Measurements from ENCODE around the gene CPEB4. TPM values are rescaled to one million over a fixed set of nuclear protein-coding genes. Genes with fewer than 3 reads are reported as not detected.

Gene CPEB4
- polyA plus RNA-seq, 6 donors from 2014 or later, result 4.8 to 8.8 (median 6.0) TPM; not detected in 1

DNA sequence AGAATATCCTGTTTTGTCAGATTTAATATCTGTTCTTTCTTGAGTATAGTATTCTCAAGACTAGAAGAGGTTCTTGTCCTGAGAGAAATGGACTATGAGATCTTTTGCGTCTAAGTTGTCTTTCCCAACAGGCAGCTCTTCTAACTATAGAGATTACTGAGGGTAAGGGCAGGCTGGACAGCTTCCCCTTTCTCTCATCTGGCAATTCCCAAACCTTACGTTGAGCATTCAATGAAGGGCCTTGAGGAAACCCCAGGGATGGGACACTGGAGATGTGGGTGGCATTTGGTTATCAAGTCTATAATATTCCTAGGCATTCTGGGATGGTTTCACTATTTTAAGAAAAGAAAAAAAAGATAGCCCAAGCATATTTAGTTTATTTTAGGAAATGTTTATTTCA, 72.8 kb downstream of the CPEB4 start:
- H3K4me1 Mint-ChIP-seq, result no peaks in the 10 kb centered on the region
- no peaks in the 10 kb centered on the region for H3K27me3 Mint-ChIP-seq
- no peak overlapping the region for H3K4me3 Mint-ChIP-seq
- ATAC-seq (ENCODE audit: low read depth in 2 of 2), result no peak
- no peak for DNase-seq
- peak overlapping the region in 2 of 6 donors; percentile 34 to 51 for H3K27ac Mint-ChIP-seq
- H3K9me3 Mint-ChIP-seq, result no peaks in the 10 kb centered on the region
- peaks cover 0 to 7% of the 10 kb centered on the region in 2 donors for H3K36me3 Mint-ChIP-seq

DNA sequence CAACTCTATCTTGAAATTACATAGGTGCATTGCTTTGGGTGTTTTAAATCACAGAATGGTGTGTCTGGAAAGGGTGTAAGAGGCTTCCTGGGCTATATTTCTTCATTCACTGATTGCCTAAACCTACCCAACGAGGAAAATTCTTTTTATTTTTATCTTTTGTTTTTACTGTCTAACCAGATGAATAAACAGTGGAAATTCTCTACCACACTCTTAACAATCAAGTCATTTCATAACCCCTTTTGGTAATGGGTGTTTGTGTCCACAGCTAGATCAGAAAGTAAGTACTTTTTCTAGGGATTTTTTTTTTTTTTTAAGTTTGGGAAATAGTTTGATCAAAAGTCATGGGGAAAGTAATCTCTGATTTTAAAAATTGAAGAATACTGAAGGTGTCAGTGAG, 73.3 kb downstream of the CPEB4 start:
- ATAC-seq (ENCODE audit: low read depth in 2 of 2), result no peak
- H3K36me3 Mint-ChIP-seq, result peaks cover 0 to 4% of the 10 kb centered on the region in 2 donors
- DNase-seq, result no peak
- H3K27ac Mint-ChIP-seq, result peak overlapping the region in 1 of 6 donors; percentile 51
- no peak overlapping the region for H3K4me3 Mint-ChIP-seq
- H3K27me3 Mint-ChIP-seq, result no peaks in the 10 kb centered on the region
- H3K4me1 Mint-ChIP-seq, result no peaks in the 10 kb centered on the region
- no peaks in the 10 kb centered on the region for H3K9me3 Mint-ChIP-seq

DNA sequence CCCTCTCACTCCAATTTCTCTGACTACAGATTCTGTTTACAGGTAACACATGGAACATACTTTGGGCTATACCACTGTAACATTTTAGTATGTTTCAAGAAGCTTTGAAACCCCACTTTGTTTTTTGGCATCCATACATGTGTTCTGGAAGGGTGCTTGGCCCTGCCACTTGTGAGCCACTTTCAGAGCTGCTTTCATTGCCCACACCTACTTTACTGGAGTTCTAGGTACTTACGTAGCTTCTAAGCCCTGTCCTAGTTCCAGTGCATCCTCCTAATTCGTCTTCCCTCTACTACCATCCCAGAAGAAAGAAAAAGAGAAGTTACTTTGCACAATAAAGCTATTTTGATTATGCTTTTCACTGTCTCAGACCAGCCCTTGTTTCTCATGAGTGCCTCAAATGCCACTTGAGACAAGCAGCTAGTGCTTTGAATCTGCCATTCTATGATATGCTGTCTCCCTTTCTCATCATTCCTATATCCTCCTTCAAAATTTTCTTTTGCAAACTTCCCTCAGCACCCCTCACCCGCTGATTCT, 74.4 kb downstream of the CPEB4 start:
- Mint-ChIP-seq H3K27ac (peak overlapping the region in 2 of 6 donors; percentile 59 to 80), H3K36me3 (peaks cover 0 to 4% of the 10 kb centered on the region in 2 donors), H3K4me3 (no peak overlapping the region), H3K4me1 (no peaks in the 10 kb centered on the region), H3K9me3 (no peaks in the 10 kb centered on the region), H3K27me3 (peaks cover 0 to 2% (median 0%) of the 10 kb centered on the region in 3 donors)
- DNase-seq (no peak), ATAC-seq (ENCODE audit: low read depth in 2 of 2) (no peak)

DNA sequence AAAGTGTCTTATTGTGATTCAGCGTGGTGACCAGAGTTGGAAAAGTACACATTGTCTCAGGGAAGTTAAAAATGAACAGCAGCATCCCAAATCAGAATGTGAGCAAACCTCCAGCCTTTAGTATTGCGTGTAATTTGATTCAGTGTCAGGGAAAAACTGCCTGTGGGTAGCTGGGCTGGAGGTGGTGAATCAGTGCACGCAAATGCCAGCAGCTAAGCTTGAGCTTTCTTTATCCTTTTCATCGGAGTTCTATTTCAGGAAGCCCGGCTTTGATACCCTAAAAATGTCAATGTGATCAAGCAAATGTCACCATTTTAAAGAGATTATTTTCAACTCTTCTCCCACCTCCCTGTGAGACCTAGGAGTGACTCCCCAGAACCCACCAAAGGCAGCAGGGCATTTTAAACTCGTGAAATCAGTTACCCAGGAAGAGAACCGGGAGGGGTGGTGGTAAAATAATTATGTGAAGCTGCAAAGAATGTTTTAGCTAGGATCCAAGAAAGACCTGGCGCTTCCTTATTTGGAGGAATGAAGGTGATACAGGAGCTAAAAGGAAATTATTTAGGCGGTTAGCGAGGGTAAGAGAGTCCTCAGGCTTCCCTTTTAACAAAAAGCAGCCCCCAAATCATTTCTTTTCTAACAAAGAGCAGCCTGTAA, 75.2 kb downstream of the CPEB4 start:
- Mint-ChIP-seq H3K27me3 (peaks cover 0 to 3% (median 0%) of the 10 kb centered on the region in 3 donors), H3K4me1 (no peaks in the 10 kb centered on the region), H3K36me3 (peaks cover 0 to 4% of the 10 kb centered on the region in 2 donors), H3K4me3 (no peak overlapping the region), H3K27ac (peak overlapping the region in 2 of 6 donors; percentile 47 to 80), H3K9me3 (no peaks in the 10 kb centered on the region)
- no peak for ATAC-seq (ENCODE audit: low read depth in 2 of 2)
- DNase-seq, result no peak

DNA sequence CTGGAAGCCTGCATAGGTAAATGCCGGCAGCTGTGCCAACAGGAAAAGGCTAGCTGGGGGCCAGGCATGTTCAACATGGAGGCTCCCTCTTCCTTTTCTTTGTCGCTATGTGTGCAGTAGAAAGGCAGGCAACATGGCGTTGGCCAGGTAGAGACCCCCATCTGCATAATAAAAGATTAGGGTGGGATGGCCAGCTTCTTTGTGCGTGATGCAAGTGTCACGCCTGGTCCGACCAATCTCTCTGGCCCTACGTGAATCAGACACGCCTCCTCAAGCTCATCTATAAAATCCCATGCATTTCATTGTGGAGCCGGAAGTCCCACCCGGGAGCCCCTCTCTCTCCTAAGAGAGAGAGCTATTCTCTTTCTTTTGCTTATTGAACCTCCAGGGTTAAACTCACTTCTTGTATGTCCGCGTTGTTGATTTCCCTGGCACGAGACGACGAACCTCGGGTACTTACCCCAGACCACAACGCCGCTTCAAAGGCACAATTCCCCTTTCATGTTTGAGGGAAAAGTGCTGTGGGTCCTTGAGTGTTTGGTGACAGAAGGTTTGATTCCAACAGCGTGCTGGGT, 75.8 kb downstream of the CPEB4 start:
- Mint-ChIP-seq H3K4me1 (no peaks in the 10 kb centered on the region), H3K9me3 (no peaks in the 10 kb centered on the region), H3K27me3 (peaks cover 0 to 5% (median 3%) of the 10 kb centered on the region in 3 donors), H3K4me3 (no peak overlapping the region), H3K36me3 (peaks cover 0 to 4% of the 10 kb centered on the region in 2 donors), H3K27ac (no peak overlapping the region)
- ATAC-seq (ENCODE audit: low read depth in 2 of 2) (no peak), DNase-seq (no peak)

DNA sequence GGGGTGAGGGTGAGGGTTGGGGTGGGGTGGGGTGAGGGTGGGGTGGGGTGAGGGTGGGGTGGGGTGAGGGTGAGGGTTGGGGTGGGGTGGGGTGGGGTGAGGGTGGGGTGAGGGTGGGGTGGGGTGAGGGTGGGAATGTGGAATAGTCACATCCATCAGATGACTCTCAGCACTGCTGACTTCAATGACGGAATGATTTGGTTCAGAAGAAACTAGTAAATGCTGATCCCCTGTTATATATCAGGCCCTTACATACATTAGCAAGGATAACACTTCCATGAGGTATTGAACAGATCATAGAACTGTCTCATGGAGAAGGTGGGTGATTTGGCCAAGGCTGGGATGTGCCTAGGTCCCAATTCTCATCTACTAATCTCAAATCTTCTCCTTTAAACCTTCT, 76.4 kb downstream of the CPEB4 start:
- DNase-seq (no peak), ATAC-seq (ENCODE audit: low read depth in 2 of 2) (no peak)
- Mint-ChIP-seq H3K27me3 (peaks cover 0 to 10% (median 3%) of the 10 kb centered on the region in 3 donors), H3K4me1 (no peaks in the 10 kb centered on the region), H3K27ac (peak overlapping the region in 1 of 6 donors; percentile 6), H3K9me3 (no peaks in the 10 kb centered on the region), H3K36me3 (peaks cover 0 to 4% of the 10 kb centered on the region in 2 donors), H3K4me3 (no peak overlapping the region)

DNA sequence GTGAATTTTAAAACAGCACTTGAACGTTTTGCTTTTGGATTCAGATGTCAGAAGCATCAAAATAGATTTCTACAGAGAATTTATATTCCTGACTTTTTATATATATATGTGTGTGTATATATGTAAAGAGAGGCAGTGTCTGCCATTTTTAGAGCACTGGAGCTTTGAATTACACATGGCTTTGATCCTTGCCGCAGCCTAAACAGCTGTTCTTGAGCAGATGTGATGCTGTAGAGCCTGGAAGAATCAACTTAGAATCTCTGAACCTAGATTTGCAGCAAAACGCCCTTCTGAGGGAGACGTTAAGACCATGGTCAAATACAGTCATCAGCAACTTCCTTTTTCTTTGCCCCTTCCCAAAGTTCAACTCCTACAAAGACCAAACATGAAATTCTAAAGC, 79.1 kb downstream of the CPEB4 start:
- DNase-seq, result no peak
- Mint-ChIP-seq H3K4me1 (no peaks in the 10 kb centered on the region), H3K27me3 (peaks cover 3 to 27% (median 14%) of the 10 kb centered on the region in 3 donors), H3K9me3 (no peaks in the 10 kb centered on the region), H3K27ac (no peak overlapping the region), H3K4me3 (no peak overlapping the region), H3K36me3 (peaks cover 4 to 8% of the 10 kb centered on the region in 2 donors)
- no peak for ATAC-seq (ENCODE audit: low read depth in 2 of 2)

DNA sequence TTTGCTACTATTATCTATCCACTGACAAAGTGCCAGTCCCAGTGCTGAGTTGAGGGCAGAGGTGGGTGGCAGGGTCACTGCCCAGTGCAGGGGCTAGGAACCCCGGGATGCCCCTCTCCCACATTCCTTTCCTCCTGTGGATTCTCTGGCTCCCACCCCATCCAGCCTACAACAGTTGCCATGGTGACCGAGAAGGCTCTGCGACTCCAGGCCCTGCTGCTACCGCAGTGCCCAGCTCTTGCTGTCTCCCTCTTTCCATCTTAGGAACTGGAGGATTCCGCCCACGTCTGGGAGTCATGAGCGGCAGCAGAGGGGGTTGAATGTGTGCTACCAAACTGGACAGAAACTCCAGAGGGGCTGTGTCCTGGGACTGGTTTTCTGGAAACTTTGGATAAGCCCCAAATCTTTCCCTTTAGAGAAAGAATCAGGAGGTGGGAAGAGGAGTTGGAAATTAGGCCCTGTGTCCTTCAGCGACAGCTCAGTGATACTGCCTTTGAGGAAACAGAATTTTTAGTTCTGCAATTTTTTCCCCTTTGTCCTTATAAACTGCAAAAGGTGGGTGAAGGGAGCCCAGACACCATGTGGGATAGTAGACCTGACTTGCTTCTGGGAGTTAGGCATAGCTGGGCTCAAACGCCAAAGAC, 80.1 kb downstream of the CPEB4 start:
- peaks cover 4 to 6% (median 4%) of the 10 kb centered on the region in 3 donors for H3K4me1 Mint-ChIP-seq
- H3K9me3 Mint-ChIP-seq, result no peaks in the 10 kb centered on the region
- peaks cover 0 to 8% of the 10 kb centered on the region in 2 donors for H3K36me3 Mint-ChIP-seq
- peaks cover 7 to 33% (median 19%) of the 10 kb centered on the region in 3 donors for H3K27me3 Mint-ChIP-seq
- ATAC-seq (ENCODE audit: low read depth in 2 of 2), result no peak
- H3K27ac Mint-ChIP-seq, result no peak overlapping the region
- no peak for DNase-seq
- H3K4me3 Mint-ChIP-seq, result no peak overlapping the region

DNA sequence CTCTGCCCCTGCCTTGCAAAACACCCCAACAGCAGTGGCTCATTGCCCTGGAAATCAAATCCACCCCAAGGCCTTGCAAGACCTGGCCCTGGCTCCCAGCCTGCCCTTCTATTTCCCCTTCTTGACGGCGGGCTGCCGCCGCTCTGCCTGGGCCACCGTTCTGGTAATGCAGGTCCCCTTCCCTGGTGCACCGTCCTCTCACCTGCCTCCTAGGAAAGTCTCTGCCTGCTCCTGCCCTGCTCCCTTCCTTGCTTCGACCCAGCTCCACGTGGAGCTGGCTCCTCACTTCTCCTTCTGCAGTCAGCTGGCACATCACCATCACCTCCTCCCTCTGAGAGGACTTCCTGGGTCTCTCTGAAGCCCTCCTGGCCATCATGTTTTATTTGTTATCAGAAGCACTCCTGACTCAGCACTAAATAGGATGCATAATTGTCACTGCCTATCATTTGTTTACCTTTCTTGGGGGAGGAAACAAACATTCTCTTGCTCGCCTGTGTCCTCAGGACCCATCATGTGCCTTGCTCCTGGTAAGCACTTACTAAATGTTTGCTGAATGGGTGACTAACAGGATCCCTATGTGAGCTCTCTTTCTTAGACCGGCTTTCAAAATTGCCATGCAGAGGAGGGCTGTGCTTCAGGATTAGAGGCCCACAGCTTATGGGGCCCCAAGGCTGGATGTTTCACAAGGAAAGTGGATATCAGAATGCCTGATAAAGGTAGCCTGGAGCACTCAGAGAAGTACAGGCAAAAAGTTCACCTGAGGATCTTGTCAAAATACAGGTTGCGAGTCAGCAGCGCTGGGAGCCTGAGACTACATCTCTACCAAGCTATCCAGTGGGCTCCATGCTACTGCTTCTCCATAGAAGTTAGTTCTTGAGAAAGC, 81.3 kb downstream of the CPEB4 start:
- H3K4me3 Mint-ChIP-seq, result no peak overlapping the region
- DNase-seq (no peak), ATAC-seq (ENCODE audit: low read depth in 2 of 2) (no peak)
- H3K27ac Mint-ChIP-seq, result peak overlapping the region in 1 of 6 donors; percentile 65
- H3K27me3 Mint-ChIP-seq, result peaks cover 16 to 41% (median 30%) of the 10 kb centered on the region in 3 donors
- peaks cover 4 to 14% (median 12%) of the 10 kb centered on the region in 3 donors for H3K4me1 Mint-ChIP-seq
- H3K9me3 Mint-ChIP-seq, result no peaks in the 10 kb centered on the region
- peaks cover 0 to 8% of the 10 kb centered on the region in 2 donors for H3K36me3 Mint-ChIP-seq

DNA sequence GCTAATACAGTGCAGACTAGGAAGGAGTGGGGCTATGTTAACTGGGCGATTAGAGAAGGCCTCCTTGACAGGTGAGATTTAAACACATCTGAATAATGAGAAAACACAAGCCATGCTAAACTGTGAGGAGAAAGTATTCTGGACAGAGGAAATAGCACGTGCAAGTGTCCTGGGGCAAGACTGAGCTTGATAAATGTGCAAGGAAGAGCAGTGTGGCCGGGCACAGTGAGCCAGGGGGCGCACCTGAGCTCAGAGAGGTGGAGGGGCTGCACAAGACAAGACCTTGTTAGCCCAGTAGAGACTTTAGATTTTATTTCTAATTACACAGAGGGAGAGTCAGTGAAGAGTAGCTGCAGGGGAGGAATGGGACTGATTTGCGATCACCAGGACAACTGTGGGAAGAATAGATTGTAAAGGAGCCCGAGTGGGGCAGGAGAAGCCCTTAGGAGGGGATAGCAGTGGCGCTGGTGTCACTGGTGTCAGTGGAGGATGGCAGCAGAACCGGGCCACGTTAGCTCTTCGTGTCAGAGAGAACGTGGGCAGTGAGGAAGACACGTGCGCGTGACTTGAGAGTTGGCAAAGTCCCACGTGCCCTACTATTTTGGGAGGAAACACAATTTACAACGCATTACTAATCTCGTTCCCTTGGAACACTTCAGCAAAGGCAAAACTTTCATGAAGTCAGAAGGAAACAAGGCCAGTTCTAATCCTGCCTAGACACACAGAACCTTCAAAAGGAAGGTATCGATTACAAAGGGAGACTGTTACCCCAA, 82.9 kb downstream of the CPEB4 start:
- H3K27me3 Mint-ChIP-seq, result peaks cover 16 to 41% (median 31%) of the 10 kb centered on the region in 3 donors
- DNase-seq, result no peak
- H3K9me3 Mint-ChIP-seq, result no peaks in the 10 kb centered on the region
- ATAC-seq (ENCODE audit: low read depth in 2 of 2), result no peak
- H3K4me1 Mint-ChIP-seq, result peaks cover 4 to 14% (median 12%) of the 10 kb centered on the region in 3 donors
- H3K4me3 Mint-ChIP-seq, result peak overlapping the region in 2 of 8 donors; percentile 16
- H3K36me3 Mint-ChIP-seq, result peaks cover 0 to 8% of the 10 kb centered on the region in 2 donors
- H3K27ac Mint-ChIP-seq, result peak overlapping the region in 2 of 6 donors; percentile 53 to 78

DNA sequence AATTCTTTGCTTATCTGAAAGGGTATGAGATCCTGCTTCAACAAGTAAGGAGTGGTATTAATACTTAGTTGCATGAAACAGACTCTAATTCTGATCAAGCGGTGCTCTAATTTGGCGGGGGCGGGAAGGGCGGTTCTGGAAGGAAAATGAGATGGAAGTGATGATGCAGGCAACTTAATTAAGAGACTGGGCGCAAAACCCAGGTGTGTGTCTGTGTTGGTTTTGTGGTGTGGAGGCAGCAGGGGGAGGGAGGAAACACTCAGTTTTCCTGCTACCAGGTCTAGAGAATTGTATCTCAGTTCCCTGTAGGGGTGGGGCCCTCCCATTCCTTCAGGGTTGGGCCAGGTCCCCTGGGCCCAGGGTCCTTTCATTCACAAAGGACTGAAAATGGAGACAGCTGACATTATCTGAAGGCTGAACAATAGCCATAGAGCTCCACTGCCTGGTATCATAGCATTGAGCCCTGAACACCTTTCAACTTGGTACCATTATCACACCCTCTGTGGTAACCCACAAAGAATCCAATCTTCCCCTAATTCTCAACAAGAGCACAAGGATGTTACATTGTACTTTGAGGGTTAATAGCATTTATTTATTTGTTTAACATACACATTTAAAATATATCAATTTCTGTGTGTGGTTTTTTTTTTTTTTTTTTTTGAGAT, 83.7 kb downstream of the CPEB4 start:
- Mint-ChIP-seq H3K27me3 (peaks cover 16 to 41% (median 39%) of the 10 kb centered on the region in 3 donors), H3K4me3 (peak overlapping the region in 2 of 8 donors; percentile 35 to 37)

DNA sequence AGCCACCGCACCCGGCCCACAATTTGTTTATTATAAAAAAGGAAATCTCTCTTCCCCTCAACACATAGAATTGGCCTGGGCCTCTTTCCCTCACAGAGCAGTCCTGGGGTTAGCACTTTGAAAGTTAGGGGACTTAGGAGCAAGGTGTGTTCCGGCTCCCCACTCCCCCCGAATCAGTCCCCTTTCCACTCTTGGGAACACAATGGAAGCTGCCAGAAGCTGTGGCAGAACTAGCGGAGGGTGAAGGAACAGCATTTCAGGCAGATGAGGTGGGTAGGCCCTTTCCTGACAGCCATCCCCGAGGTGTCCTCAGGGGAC, 84.4 kb downstream of the CPEB4 start:
- H3K36me3 Mint-ChIP-seq, result peaks cover 0 to 8% of the 10 kb centered on the region in 2 donors
- peaks cover 16 to 46% (median 45%) of the 10 kb centered on the region in 3 donors for H3K27me3 Mint-ChIP-seq
- DNase-seq (no peak), ATAC-seq (ENCODE audit: low read depth in 2 of 2) (no peak)
- no peaks in the 10 kb centered on the region for H3K9me3 Mint-ChIP-seq
- peaks cover 4 to 14% (median 12%) of the 10 kb centered on the region in 3 donors for H3K4me1 Mint-ChIP-seq
- no peak overlapping the region for H3K27ac Mint-ChIP-seq
- H3K4me3 Mint-ChIP-seq, result peak overlapping the region in 5 of 8 donors; percentile 80 to 89 (median 82)

More for the DNA sequence above, 83.7 kb downstream of the CPEB4 start:
- DNase-seq (no peak), ATAC-seq (ENCODE audit: low read depth in 2 of 2) (no peak)
- Mint-ChIP-seq H3K36me3 (peaks cover 0 to 8% of the 10 kb centered on the region in 2 donors), H3K4me1 (peaks cover 4 to 14% (median 12%) of the 10 kb centered on the region in 3 donors), H3K9me3 (no peaks in the 10 kb centered on the region), H3K27ac (peak overlapping the region in 2 of 6 donors; percentile 35 to 53)
